Inferior parietal cortex (tissue), 1 donor: ENCODE data around the gene PISD.
A peak's percentile ranks its signal among the peaks of the same experiment; 100 is the strongest.

ENCODE experiments used
- DNase-seq: peaks from one replicate; pipeline ENCODE4 v3.0.0-alpha.2; 2016; ENCODE audit errors: extremely low spot score

Gene PISD

DNA sequence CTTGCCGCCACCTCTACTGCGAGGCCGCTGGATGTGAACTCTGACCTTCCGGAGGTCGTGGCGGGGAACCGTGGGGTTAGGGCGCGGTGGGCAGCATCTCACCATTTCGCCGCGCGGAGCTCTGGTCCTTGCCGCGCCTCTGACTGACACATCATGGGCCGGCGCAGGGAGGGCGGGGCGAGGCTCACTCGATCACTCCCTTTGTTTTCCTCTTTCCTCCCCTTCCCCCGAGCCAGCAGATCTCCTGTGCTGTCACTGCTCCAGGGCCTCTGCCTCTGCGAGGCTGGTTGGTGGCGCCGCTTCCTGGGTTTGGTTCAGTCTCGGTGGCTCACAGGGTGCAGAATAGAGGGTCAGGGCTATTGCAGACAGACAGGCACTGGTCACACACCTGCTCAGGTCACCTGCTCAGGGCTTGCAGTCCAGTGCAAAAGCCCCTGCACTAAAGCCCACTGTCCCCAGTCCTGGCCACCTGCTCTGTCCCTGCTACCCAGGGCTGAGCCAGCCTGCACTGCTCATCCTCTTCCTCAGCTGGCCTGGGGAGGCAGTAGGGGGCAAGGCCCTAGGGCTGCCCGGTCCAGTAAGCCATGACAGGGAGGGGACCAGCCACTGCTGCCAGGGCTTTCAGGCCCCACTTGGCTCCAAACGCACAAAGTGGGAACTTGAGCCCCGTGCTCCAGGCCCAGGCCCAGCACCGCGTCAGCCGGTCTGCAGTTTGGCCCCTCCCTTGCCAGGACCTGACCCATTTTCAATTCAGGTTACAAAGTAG lies 36.2 kb downstream of the PISD start:
- DNase-seq: peak; percentile 55

DNA sequence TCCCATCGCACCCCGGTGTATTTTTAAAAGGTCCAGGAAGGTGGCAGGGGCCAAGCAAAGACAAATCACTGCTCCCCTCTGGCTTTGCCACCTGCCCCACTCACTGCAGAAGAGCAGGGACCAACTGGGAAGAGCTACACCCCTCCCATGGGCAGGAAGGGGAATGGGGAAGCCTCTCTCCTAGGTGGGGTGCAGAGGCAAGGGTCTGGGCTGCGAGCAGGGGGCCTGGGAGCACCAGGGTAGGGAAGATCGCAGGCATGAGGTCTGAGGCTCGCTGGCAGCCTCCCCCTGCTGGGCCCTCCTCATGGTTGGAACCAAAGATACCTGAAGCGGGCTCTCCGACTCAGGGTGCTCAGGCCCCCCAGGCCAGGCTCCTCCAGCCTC lies 36.8 kb downstream of the PISD start:
- DNase-seq: no peak

DNA sequence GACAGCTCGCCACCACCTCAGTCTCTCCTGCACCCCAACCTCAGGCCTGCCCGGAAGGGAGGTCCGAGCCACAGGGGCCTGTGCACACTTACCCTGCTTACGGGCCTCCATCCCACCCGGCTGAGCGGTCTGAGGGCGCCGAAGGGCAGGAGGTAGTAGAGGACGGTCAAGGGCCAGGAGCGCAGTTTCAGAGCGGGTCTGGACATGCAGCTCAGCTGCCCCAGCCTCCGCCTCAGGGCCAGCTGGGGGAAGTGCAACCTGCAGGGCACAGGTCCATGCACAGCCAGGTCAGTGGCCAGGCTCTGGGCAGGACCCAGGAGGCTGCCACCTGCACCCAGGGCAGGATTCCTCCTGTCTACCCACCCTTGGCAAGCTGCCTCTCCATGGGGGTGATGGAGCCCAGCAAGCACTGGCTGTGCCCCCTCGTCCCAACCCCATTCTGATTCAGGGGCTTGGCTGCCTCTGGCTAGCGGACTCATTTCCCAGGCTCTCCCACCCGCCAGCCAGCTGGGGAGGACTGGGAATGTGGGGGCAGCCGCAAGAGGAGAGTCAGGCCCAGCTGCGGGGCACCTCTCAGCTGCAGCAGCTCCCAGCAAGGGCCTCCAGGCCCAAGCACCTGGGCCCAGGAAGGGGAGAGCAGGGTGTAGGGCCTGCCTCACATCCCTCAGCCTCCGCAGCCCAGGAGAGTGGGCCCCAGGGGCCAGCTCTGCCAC lies 38.3 kb downstream of the PISD start:
- DNase-seq: no peak

DNA sequence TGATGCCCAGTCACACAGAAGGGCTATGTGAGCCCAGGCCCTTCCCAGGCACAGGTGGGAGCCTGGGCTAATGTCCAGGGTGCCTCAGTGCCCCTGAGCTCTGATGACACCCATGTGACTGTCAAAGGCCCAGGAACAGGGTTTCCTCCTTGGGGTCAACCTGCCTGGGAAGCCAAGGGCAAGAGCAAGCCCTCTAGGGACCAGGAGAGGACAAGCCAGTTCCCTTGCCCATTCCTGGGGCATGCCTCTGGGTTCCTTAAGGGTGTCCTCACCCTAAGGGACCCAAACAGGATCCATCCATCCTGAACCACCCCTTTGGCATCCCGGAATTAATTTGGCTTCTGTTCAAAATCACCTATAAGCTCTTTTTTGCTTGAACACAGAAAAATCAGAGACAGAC lies 39.0 kb downstream of the PISD start:
- DNase-seq: no peak

DNA sequence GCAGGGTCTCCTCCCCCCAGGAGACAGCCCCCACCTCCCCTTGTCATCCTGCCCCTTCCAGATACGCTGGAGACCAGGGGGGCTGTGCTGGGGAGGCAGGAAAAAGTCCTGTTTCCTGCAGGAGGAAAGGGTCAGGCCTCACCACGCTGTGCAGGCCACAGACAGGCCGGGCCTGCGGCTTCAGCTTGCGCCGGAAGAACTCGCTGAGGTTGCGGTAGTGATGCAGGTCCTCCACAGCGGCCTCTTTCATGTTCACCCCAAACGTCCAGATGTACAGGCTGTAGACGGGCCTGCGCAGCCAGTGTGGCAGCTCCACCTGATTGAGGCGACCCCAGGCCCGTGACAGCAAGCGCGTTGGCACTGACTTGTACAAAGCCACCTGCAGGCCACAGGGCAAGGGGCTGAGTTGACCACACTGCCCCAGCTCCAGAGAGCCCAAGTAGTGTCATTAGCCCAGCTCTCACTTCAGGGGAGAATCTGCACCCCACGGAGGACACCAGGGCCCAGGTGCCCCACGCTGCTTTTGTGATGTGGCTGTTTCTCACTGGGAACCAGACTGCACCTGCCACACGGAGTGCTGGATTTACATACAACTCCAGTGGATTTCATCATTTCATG lies 40.4 kb downstream of the PISD start:
- DNase-seq: no peak

DNA sequence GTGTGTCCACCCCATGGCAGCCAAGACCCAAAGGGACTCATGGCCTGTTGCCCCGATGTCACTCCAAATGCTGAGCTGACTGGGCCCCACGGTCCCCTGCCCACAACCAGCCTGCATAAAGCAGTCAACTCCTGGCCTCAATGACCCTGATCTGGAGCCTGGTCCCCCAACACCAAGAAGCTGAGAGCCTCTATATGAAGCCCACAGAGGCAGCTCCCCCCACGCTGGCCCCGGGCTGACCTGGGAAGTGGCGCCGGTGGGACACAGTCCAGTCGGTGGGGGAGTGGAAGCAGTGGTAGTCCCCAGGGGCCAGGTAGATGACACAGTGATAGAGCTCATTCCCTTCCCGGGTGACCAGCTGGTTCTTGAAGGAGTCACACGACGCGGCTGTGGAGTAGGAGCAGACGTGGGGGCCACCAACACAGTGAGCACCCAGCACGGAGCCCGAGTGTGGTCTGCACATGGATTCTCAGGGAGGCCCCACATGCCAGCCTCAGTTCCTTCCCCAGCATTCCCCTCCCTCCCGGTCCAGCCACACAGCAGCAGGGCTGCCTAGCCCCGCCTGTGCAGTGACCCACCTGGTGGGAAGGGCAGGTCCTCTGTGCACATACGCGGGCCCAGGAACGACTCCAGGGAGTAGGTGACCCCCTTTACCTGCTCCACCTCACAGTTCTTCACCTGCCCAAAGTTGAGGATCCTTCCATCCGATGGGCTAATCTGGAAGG lies 41.1 kb downstream of the PISD start:
- no peak for DNase-seq

DNA sequence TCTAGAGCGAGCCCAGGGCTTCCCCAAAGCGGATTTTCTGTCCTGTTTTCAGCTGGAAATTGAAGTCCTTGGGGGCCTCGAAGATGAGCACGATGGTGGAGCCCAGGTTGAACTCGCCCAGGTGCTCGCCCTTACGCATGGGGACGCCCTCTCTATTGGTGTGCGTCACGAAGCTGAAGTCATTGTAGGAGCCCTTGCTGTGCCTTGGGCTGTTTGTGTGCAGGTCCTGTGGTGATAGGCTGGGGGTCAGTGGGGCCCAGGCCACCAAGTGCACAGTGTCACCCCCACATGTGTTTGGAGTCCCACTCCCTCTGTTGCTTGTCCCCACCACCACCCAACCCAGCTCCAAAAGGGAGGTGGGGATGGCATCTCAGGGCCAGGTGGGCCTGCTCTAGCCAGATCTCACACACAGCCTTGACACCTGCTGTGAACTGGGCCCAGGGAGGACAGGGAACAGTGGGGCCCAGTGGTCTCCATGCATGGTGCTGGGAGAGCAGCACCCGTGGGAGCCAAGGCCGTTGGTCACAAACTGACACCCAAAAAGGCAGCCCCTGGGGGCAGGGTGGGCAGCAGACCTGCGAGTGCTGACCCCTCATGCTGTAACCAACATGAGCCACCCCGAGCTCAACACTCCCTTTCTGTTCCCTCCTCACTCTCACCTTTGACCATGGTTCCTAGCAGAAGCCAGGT lies 42.3 kb downstream of the PISD start:
- DNase-seq: no peak

DNA sequence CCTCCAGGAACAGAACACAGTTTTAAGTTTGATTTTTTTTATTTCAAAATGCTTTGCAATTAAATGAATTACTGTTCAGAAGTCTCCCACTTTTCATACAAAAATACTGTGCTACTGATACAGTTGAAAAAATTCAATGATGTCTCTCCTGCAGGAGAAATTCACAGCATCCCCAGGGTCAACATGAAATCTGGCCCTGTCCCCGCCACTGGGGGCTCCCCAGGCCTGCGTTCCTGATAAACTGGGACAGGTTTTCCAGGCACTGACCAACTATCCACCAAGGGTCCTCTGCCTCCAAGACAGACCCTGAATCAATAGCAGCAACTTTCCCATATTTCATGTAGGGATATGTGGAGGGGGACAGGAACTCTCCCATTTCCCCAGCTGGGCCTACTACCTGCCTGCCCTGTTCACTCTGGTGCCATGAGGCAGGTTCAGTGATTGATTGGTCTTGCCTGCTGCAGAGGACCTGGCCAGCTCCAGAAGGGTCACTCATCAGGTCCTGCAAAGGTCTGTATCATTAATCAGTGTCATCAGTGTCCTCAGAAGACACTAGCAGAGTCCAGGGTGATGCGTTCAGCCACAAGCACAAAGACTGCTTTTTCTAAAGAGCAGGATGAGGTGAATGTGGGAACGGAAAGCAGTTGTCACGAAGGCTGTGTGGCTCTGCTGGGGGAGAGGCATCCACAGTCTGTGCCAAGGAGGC lies 43.4 kb downstream of the PISD start:
- DNase-seq: no peak

DNA sequence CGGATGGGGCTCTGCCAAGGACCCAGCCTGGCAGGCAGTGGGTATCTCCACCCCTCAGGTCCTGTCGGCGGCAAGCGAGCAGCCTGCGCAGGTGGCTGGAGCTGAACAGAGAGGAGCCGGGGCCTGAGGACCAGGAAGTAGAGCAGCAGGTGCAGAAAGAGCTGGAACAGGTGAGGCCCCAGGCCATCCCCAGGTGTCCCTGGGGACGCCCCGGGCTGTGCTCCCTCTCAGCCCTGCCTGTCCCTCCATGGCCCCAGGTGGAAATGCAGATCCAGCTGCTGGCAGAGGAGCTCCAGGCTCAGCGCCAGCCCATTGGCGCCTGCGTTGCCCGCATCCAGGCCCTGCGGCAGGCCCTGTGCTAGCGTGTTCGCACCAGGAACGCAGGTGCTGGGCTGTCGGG lies 44.0 kb downstream of the PISD start:
- DNase-seq: no peak

DNA sequence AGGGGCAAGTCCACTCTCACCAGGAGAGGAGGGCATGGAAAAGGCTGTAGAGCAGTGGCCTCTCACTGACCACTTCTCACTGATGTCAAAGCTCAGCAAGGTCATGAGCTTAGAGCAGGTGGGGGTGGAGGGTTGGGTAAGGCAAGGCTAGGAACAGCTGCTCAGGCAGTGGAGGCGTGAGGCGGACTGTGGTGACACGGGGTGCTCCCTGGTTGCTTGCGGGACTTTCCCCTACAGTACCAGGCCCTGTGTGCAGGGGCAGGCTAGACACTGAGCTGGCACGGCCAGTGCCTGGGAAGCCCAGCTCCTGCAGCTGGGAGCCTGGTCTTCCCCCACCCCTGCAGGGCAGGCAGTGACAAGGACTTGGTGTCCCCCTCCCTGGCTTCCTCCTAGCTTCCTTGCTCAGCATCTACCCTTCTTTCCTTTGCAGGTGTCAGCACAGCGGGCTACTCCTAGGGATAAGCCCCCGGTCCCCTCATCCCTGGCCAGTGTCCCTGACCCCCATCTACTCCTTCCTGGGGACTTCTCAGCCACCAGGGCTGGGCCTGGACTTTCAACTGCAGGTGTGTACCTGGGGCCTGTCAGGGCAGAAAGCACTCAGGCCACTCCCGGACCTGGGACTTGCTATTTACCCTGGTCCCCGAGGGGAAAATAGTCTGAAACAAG lies 45.6 kb downstream of the PISD start:
- DNase-seq: no peak

DNA sequence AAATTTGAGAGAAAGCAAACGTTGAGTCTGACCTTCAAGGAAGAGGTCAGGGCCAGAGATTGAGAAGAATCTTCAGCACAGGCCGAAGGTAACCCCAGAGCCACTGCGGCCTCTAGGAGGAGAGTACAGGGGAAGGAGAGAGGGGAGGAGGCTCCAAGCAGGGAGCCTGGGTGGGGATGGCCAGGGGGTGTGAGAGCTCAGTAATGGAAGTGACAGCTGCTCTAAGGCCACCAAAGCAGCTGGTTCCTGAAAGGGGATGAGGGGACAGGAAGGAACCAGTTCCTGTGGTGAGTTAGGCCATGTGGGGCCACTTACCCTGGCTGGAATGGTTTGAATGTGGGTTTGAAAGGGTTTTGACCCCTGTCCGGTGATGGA lies 46.1 kb downstream of the PISD start:
- no peak for DNase-seq

DNA sequence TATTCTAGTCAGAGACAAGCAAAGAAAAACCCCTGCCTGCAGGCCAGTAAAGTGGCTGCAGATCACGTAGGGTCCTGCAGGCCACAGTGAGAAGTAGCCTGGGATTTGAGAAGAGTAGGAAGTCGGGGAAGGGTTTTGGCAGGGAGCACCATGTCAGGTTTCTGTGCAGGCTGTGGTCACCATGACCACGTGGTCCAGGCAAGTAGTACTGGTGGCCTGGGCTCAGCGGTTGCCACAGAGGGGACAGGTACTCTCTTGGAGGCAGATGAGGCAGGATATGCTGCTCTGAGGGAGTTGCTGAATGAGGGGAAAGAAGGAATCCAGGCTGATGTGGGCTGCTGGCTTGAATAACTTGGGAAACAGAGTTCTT lies 46.5 kb downstream of the PISD start:
- DNase-seq: no peak

DNA sequence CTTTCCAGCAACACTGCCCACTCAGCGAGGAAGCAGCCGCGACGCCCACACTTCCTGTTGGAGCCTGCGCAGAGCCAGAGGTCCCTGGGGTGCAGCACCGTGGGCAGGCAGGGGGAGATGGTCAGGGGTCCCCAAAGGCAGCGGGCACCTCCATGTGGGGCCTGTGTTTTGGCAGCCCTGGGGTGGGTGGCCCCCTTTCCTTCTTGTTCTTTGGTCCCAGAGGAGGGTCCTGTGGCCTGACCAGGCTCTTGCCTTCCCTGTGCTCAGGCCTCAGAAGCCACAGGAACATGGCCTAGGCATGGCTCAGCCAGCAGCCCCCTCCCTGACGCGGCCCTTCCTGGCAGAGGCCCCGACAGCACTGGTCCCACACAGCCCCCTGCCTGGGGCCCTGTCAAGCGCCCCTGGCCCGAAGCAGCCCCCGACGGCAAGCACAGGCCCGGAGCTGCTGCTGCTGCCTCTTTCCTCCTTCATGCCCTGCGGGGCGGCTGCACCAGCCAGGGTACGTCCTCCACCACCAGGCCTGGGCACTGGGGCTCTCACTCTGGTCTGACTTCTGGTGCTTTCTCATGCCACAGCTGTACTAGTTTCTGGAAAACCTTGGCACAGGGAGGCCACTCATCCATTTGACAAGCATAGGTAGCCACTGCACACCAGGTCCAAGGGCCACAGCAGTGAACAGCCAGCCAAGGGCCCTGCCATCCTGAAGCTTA lies 47.1 kb downstream of the PISD start:
- DNase-seq: no peak

DNA sequence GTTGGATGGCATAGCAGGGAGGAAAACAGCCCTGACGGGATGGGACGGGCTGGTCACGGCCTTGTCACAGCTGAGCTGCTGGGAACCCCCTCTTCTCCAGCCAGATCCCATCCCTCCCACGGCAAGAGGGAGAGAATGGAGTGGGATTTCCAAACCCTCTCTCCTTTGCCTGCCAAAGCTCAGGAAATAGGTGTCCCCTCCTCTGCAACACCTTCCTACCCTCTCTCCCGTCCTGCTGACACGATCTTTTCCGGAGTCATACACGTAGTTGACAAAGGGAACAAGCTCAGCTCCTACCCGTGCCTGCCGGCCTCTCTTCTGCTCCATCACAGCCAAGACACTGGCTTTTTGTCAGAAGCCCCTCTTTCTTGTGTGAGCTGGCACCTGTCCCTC lies 48.1 kb downstream of the PISD start:
- DNase-seq: no peak

DNA sequence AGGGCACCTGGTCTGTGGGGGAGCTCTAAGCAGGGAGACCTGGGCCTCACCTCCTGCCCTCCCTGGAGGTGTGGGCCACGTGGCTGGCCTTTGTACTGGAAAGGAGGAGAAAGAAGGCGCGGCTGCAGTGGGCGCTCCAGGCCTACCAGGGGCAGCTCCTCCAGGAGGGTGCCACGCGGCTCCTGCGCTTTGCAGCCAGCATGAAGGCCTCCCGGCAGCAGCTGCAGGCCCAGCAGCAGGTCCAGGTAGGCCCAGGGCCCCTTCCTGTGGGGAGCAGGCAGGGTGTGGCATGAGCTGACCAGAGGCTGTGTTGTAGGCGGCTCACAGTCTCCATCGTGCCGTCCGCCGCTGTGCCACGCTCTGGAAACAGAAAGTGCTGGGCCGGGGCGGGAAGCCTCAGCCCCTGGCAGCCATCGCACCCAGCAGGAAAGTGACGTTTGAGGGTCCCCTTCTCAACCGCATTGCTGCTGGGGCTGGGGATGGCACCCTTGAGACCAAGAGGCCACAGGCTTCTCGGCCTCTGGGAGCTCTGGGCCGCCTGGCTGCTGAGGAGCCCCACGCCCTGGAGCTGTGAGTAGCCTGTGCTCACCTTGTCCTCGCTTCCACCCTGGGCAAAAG lies 48.6 kb downstream of the PISD start:
- DNase-seq: no peak

DNA sequence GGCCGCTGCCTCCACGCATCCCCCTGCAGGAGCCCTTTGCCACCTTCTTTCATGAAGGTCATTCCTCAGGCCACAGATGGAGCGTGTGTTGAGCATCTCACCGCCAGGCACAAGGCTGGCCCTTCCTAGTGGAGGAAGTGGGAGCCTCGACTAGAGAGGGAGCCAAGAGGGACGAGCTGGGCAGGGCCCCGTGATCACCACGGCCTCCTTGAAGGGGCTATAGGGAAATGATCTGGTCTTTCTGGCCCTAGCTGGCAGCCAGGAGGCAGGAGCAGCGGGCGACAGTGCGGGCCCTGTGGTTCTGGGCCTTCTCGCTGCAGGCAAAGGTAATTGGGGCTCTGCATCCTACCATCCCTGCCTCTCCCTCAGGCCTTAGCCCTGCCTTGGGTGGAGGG lies 49.1 kb downstream of the PISD start:
- no peak for DNase-seq

DNA sequence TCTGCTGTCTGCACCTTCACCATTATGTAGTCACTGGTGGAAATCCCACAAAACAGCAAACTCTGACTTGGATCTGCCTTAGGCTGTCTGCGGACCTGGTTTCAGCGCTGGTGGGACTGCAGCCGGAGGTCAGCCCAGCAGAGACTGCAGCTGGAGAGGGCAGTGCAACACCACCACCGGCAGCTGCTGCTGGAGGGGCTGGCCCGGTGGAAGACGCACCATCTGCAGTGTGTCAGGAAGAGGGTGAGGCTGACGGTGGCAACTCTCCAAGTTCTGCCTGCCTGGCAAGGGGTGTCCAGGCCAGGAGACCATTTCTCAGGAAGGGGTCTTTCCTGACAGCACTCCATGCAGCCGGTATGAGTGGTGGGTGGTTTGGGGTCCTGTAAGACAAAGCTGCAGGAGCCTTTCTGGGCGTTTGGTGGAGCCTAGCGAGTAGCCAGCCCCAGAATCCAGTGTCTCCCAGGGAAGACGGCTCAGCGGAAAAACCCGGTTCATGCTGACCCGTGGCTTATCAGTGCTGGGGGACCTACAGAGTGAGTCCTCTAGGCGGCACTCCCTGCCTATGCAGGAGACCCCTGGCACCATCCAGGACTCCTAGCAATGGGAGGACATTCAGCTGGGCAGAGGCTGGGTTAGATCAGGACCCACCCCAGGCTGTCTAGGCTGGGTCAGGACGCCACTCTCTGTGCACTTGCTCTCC lies 50.8 kb downstream of the PISD start:
- no peak for DNase-seq

DNA sequence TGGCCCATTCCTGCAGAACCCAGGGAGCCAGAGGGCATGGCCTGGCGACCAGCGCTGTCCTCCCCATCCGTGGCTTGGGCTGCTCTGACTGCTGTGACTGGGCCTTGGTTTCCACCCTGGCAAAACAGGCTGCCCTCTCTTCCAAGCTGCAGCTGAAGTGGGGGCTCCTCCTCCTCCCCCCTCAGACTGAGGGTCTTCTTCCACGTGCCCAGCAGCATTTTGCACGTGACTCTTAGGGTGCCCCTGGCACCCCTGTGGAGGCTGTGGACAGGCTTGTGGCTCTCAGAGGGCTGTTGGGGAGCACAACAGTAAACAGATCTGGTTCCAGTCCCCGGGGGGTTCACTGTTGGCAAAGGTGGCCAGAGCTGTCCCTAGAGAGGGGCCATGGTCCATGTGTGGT lies 51.4 kb downstream of the PISD start:
- no peak for DNase-seq

DNA sequence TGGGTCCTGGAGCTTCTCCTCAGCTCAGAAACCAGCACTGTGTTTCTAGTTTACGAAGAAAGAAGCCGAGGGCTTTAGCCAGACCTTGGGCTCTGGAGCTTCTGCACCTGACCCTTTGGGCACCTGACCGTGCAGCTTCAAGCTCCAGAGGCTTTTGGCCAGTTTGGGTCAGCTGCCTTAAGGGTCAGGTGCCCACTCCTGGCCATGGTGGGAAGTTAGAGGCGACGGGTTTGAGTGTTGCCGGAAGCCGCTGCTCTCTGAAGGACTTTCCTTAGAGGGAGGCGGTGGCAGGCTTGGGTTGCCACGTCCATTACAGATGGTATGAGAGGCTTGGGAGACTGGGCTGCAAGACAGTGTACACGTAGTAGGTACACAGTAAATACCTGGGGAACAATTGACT lies 52.3 kb downstream of the PISD start:
- no peak for DNase-seq
